B cell (primary cell): Measurements from ENCODE around the gene INAFM2. TPM values are rescaled to one million over a fixed set of nuclear protein-coding genes. Genes with fewer than 3 reads are reported as not detected.

Source experiments
- ATAC-seq: fragments of 200-7000 bp; cut with Tn5 transposase; one replicate; pipeline ENCODE4 v1.10.0; 2021; ENCODE audit warnings: low read depth, mild to moderate bottlenecking, moderate number of reproducible peaks, moderate library complexity
- CTCF ChIA-PET: fragments of 350-600 bp; sonication (Branson Sonifier 250); formaldehyde crosslinking; loops from one replicate; lab custom pipeline; 2021; ENCODE audit warnings: antibody characterized with exemption, inconsistent platforms; lab: Charles Lee
- POLR2A ChIA-PET: fragments of 350-600 bp; sonication (Branson Sonifier 250); formaldehyde crosslinking; loops from one replicate; lab custom pipeline; 2021; ENCODE audit warnings: antibody characterized with exemption; lab: Charles Lee
- DNase-seq: peaks from one replicate; pipeline ENCODE4 v3.0.0; 2013
- H2AFZ ChIP-seq: 2 replicates; pipeline ENCODE4 v1.6.1; 2012; ENCODE audit warnings: mild to moderate bottlenecking, low read depth, low read length; ENCODE audit not compliant: insufficient read depth, poor library complexity, severe bottlenecking
- H3K27ac ChIP-seq, 2 donors: 1 replicate in 1 of 2; 2 replicates in 1 of 2; pipeline ENCODE4 v1.5.1; 2012 to 2013; ENCODE audit warnings: low read length in 2 of 2, mild to moderate bottlenecking in 2 of 2, moderate library complexity in 1 of 2
- H3K27me3 ChIP-seq, 4 experiments: fragments of 200-600 bp in 1 of 4; sonication (generic) in 1 of 4; replicated peaks in 1 of 4; 1 replicate in 2 of 4; 2 replicates in 2 of 4; pipeline versions ENCODE4 v1.6.1 to v1.7.0; 2013 to 2016; ENCODE audit warnings: low read length in 3 of 4, mild to moderate bottlenecking in 2 of 4, mixed read lengths in 1 of 4, moderate library complexity in 1 of 4; ENCODE audit not compliant: insufficient read depth in 4 of 4, control insufficient read depth in 3 of 4; ENCODE audit errors: control extremely low read depth in 1 of 4
- H3K36me3 ChIP-seq, 2 experiments: replicated peaks in 1 of 2; 1 replicate in 1 of 2; 2 replicates in 1 of 2; pipeline versions ENCODE4 v1.6.1 to v1.7.1; 2013; ENCODE audit warnings: low read length in 1 of 2; ENCODE audit not compliant: insufficient read depth in 2 of 2, control insufficient read depth in 1 of 2; ENCODE audit errors: control extremely low read depth in 1 of 2, extremely low read depth in 1 of 2
- H3K4me1 ChIP-seq, 2 donors: fragments of 200-600 bp in 1 of 2; sonication (generic) in 1 of 2; 1 replicate in 1 of 2; 2 replicates in 1 of 2; pipeline versions ENCODE4 v1.5.1 to v1.6.1; 2013 to 2017; ENCODE audit warnings: low read length in 2 of 2; ENCODE audit not compliant: control insufficient read depth in 2 of 2, insufficient read depth in 2 of 2
- H3K4me2 ChIP-seq: replicated peaks from 2 replicates; pipeline ENCODE3; 2012; ENCODE audit warnings: mild to moderate bottlenecking, low read depth, low read length; ENCODE audit not compliant: poor library complexity, severe bottlenecking
- H3K4me3 ChIP-seq, 5 experiments: fragments of 200-600 bp in 1 of 5; sonication (generic) in 1 of 5; 1 replicate in 3 of 5; 2 replicates in 2 of 5; pipeline versions ENCODE4 v1.5.1 to v1.7.0; 2011 to 2016; ENCODE audit warnings: low read length in 4 of 5, mild to moderate bottlenecking in 4 of 5, low read depth in 2 of 5, control low read depth in 1 of 5, moderate library complexity in 1 of 5; ENCODE audit not compliant: insufficient read depth in 1 of 5; ENCODE audit errors: control extremely low read depth in 1 of 5, extremely low read depth in 1 of 5
- H3K79me2 ChIP-seq: fragments of 200-600 bp; sonication (generic); one replicate; pipeline ENCODE4 v1.6.0; 2016; ENCODE audit warnings: low read length; ENCODE audit not compliant: control insufficient read depth, insufficient read depth
- H3K9ac ChIP-seq: fragments of 200-600 bp; sonication (generic); 2 replicates; pipeline ENCODE4 v1.6.1; 2017; ENCODE audit warnings: mild to moderate bottlenecking, low read length, moderate library complexity
- H3K9me3 ChIP-seq, 3 donors: one replicate each; pipeline versions ENCODE4 v1.6.1 to v1.7.1; 2013; ENCODE audit warnings: low read length in 2 of 3; ENCODE audit not compliant: control insufficient read depth in 2 of 3, insufficient read depth in 1 of 3; ENCODE audit errors: control extremely low read depth in 1 of 3
- H4K20me1 ChIP-seq: 2 replicates; pipeline ENCODE4 v1.6.0; 2012; ENCODE audit warnings: mild to moderate bottlenecking, low read length; ENCODE audit not compliant: insufficient read depth, control insufficient read depth, poor library complexity, severe bottlenecking
- H3K27ac Mint-ChIP-seq: one replicate; pipeline ENCODE4 v1.8.0; 2021; ENCODE audit warnings: mixed read lengths
- H3K27me3 Mint-ChIP-seq: one replicate; pipeline ENCODE4 v1.8.0; 2021; ENCODE audit warnings: mixed read lengths
- H3K4me1 Mint-ChIP-seq: one replicate; pipeline ENCODE4 v1.8.0; 2021; ENCODE audit warnings: mixed read lengths
- H3K4me3 Mint-ChIP-seq: one replicate; pipeline ENCODE4 v1.8.0; 2021; ENCODE audit warnings: mixed read lengths
- H3K9me3 Mint-ChIP-seq: one replicate; pipeline ENCODE4 v1.8.0; 2022; ENCODE audit warnings: mixed read lengths; ENCODE audit not compliant: insufficient read depth
- CTCF ChIP-seq: fragments of 200-600 bp; IDR thresholded peaks from one replicate; pipeline ENCODE4 v1.8.0; 2022; ENCODE audit warnings: antibody characterized with exemption, mild to moderate bottlenecking
- EZH2 ChIP-seq: IDR thresholded peaks from 2 replicates; pipeline ENCODE4 v1.6.1; 2012; ENCODE audit warnings: borderline replicate concordance, low read depth, mild to moderate bottlenecking, moderate library complexity, low read length; ENCODE audit not compliant: insufficient read depth, poor library complexity, severe bottlenecking
- WGBS: methylation state at CpG from one replicate; pipeline ENCODE4 v1.1.5; 2013; ENCODE audit warnings: missing lambda C conversion rate; ENCODE audit not compliant: insufficient coverage; 5-methylcytosine and 5-hydroxymethylcytosine counted together
- intact Hi-C: fragments of 100-400 bp; cut with micrococcal nuclease; formaldehyde crosslinking; loops from one replicate; pipeline ENCODE4 v1.10.0; 2022
- polyA plus RNA-seq: library from polyadenylated mRNA; depleted of rRNA; stranded (reverse); fragments of >200 nt; gene quantifications from 2 replicates; pipeline ENCODE4 v1.2.3, GENCODE V29; 2012
- total RNA-seq, 2 donors: library from RNA; stranded (reverse); fragments of 120-200 nt in 1 of 2; gene quantifications; 1 replicate in 1 of 2; 2 replicates in 1 of 2; pipeline versions ENCODE4 v1.2.3 to v1.2.4, GENCODE V29; 2013 to 2022

The INAFM2 gene
- total and polyA plus RNA-seq, 2 donors (not counting 1 experiment from before 2014, with no cell fraction given): 3.0 to 7.0 TPM

GRCh38 chr15:40367371-40367685 is 43.8 kb downstream of the INAFM2 start:
- Histone ChIP-seq H2AFZ (peak overlapping the region; percentile 95), H3K9ac (peak overlapping the region; percentile 64)
- POLR2A ChIA-PET: interaction anchor here (1.0 kb wide), 1 partner anchor 38 kb away, joined by 3 read pairs; the partner anchor contains the start of gene IVD

More at GRCh38 chr15:40367371-40367685, 43.8 kb downstream of the INAFM2 start:
- H3K9me3 Mint-ChIP-seq: no peaks in the 10 kb centered on the region
- DNase-seq: no peak
- peak overlapping the region; percentile 26 to 42 for H3K27ac ChIP-seq
- peaks cover 22% of the 10 kb centered on the region for H3K4me1 Mint-ChIP-seq
- no peaks in the 10 kb centered on the region for H3K9me3 ChIP-seq
- no peak for TF ChIP-seq EZH2
- TF ChIP-seq CTCF: no peak
- no peak for ATAC-seq
- 64% methylated on average over 5 of the region's 5 CpGs for WGBS
- peak overlapping the region; percentile 86 for H3K4me3 Mint-ChIP-seq
- peaks cover 25% of the 10 kb centered on the region for H4K20me1 ChIP-seq
- peak overlapping the region; percentile 83 for H3K27ac Mint-ChIP-seq
- H3K4me3 ChIP-seq: peak overlapping the region; percentile 21 to 62 (median 57)
- H3K36me3 ChIP-seq: peaks cover 0 to 4% of the 10 kb centered on the region in 2 experiments
- intact Hi-C loops: no loop called here
- H3K27me3 ChIP-seq: no peaks in the 10 kb centered on the region
- H3K79me2 ChIP-seq: peaks cover 35% of the 10 kb centered on the region
- H3K4me2 ChIP-seq: peak overlapping the region; percentile 93
- H3K4me1 ChIP-seq: peaks cover 14 to 26% of the 10 kb centered on the region in 2 donors
- CTCF ChIA-PET: interaction anchor here (0.5 to 6.4 kb wide), 15 partner anchors 10 to 1908 kb away, joined by 3 to 56 read pairs (median 4); partner anchors contain the start of genes DISP2 and IVD
- H3K27me3 Mint-ChIP-seq: no peaks in the 10 kb centered on the region
